Hepatic stellate cell (primary cell): ENCODE data around the gene GRAMD2B.
"Not testable (repeated sequence)": the region's sequence is repeated elsewhere in the genome, so short reads cannot be mapped to it uniquely, and the experiment has no call there.

ENCODE experiments used
- DNase-seq: peaks from one replicate; pipeline ENCODE4 v3.0.0; 2011; ENCODE audit warnings: low spot score

The GRAMD2B gene

DNA sequence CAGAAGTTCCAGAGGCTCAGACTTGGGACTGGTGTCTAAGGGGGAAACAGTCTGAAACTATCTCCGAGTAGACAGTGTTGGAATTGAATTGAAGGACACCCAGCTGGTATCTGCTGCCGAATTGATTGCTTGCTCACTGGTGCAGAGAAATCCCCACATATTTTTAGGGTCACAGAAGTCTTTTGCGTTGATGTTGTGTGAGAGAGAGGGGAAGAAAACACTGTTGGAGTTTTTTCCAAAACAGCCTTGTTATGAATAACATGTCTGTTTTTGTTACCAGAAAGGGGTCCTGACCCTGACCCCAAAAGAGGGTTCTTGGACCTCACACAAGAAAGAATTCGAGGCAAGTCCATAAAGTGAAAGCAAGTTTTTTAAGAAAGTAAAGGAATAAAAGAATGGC, 90.5 kb downstream of the GRAMD2B start:
- no peak for DNase-seq

- peak; percentile 38 for DNase-seq
Observed at GRCh38 chr5:126514131-126514557, 90.9 kb downstream of the GRAMD2B start.

- no peak for DNase-seq
Observed at GRCh38 chr5:126514558-126515141, 91.4 kb downstream of the GRAMD2B start.

DNA sequence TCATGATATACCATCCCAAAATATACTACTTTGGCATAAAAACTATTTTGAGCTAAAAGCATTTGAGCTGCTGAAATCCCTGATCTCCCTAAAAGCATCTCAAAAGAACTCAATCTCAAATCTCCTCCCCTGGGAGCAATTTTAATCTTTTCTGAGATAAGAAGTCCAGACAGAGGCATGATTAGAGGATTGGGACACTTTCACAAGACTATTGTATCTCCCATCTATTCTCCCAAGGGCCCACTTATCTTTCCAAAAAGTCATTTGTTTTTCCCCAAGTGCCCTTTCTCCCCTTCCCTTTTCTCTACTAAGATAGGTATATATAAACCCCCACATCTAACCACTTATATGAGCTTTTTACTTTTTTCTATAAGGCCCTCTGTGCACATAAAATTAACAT, 92.1 kb downstream of the GRAMD2B start:
- DNase-seq, result no peak

GRCh38 chr5:126516133-126516532, 92.9 kb downstream of the GRAMD2B start:
- DNase-seq, result no peak

DNA sequence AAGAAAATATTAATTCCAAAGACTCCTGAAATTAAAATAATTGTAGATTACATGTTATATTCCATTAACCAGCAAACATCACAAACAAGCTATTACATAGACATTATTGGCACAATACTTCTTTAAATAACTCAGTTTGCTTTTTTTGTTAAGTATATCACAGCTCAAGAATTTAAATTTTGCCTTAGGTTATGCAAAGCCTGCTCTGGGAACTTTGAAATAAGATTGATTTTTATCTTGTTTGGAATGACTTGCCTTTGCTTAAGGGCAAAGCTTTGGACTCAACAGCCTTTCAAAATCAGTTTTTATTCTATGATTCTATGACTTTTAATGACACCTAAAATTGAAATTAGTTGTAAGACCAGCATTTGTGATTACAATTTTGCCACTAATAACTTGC, 93.6 kb downstream of the GRAMD2B start:
- no peak for DNase-seq

GRCh38 chr5:126519223-126519622, 96.0 kb downstream of the GRAMD2B start:
- not testable (repeated sequence) for DNase-seq

DNA sequence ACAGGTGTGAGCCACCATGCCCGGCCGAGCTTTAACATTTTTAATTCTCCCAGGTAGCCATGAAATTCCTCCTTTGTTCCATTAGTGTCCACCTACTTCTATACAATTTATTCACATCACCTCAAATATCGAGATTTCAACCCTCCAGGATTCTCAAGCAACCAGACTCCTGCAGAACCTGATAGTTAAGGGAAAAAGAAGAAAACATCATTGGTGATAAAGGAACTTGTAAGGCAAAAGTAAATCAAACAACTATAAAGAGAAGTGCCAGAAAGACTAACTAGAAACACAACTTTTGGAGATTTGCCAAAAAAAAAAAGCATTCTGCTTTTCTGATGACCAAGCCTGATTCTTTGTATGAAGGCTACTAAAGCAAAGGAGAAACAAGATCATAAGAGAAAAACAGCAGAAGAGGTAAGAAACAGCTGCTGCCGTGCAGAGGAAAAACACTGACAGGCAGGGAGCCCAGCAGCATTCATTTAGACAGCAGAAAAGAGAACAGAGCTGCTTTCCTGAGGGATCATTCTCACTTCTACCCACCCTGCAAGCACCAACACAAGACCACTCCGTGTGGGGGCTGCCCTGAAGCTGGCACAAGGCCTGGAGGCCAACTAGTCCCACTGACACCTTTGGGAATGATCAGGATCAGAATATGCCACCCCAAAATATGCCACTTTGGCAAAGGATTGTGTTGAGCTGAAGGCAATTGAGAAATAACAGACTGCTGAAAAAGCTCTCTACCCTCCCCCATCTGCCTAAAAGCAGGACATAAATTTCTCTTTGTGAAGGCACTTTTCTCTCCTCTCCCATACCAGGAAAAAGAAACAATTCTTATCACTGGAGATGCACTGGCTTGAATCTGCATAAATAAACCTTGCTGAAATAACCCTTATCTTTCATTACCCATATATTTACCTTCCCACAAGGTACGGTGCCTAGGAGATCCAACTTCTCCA, 96.7 kb downstream of the GRAMD2B start:
- no peak for DNase-seq

DNA sequence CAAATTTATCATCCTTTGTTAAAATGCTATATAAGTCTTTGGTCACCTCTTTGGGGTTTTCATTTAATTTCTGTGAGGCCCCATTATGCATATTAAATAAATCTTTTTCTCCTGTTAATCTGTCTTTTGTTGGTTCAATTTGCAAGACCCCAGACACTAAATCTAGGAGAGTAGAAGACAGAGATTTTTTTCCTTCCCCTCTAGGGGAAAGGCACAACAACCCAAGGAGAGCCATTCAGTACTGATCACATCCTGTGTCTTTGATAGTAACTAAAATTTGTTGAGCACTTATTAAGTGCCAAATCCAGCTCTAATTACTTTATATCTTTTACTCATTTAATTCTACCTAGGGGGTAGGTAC, 97.4 kb downstream of the GRAMD2B start:
- DNase-seq, result no peak

DNA sequence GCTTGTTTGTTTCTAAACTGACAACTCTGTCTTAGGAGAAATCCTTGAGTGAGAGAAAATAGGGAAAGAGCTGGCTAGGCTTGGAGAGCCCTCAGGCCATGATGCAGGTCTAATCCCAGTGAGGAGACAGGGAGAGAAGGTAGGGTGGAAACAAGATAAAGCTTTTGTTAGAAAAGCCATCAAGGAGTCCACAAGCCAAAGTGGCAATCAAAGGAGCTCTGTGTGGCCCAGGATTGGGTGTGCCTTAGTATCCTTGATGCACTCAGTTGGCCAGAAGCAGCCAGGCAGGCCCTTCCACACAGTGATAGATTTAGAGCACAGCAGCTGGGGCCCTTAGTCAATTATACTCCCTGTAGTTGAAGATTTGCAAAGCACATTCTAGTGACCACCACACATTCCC, 97.9 kb downstream of the GRAMD2B start:
- no peak for DNase-seq

GRCh38 chr5:126523818-126524510, 100.8 kb downstream of the GRAMD2B start:
- no peak for DNase-seq

DNA sequence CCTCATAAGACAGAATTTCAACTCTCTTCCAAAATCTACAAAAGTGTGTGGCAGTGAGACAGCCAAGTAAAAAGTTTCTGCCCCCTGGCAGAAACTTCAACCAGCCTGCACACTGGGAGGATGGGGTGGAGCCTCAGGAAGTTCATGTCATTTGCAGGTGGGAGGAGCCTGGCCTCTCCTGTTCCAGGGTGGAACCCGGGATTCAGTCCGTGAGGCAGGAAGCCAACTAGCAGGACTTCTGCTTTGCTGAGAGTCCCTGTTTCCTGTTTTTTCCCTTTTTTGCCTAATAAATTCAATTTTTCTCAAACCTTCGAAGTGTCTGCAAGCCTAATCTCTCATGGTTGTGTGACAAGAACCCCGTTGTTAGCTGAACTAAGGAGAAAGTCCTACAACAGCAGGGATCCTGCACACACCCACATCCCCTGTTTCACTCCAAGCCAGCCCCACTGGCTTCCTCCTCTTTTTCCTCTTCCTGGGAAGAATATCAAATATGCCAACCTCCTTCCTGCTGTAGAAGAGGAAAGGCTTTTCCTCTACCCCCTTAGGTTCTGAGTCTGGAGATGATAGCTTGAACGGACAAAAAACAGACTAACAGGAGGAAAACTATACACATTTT, 102.5 kb downstream of the GRAMD2B start:
- DNase-seq, result no peak

GRCh38 chr5:126526493-126526892, 103.3 kb downstream of the GRAMD2B start:
- DNase-seq, result no peak

DNA sequence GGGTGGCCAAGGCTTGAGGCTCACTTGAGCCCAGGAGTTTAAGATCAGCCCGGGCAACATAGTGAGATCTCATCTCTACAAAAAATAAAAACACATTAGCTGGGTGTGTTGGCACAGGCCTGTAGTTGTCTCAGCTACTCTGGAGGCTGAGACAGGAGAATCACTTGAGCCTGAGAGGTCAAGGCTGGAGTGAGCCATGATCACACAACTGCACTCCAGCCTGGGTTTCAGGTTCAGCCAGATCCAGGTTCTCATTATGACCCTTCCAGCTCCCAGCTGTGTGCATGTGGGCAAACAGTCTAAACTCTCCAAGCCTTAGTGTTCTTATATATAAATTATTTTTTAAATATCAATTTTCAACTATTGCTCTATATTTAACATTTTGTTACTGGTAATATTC, 103.9 kb downstream of the GRAMD2B start:
- no peak for DNase-seq

DNA sequence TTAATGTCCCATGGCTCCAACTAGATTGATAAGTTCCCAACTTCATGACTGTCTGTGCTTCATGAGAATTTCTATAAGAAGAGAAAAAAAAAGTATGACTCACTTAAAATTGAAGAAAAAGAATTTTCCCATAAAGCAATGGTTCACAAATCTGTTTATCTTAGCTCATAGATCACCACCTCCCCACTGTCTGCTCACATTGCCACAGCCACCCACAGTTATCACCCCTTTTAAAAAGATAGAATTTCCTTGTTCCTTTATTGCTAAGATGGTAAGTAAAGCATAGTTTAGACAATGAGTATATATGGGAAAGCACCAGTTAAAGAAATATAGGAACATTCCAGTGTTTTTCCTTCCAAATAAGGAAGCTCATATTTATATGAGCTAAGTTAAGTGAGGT, 104.7 kb downstream of the GRAMD2B start:
- DNase-seq, result peak; percentile 24

DNA sequence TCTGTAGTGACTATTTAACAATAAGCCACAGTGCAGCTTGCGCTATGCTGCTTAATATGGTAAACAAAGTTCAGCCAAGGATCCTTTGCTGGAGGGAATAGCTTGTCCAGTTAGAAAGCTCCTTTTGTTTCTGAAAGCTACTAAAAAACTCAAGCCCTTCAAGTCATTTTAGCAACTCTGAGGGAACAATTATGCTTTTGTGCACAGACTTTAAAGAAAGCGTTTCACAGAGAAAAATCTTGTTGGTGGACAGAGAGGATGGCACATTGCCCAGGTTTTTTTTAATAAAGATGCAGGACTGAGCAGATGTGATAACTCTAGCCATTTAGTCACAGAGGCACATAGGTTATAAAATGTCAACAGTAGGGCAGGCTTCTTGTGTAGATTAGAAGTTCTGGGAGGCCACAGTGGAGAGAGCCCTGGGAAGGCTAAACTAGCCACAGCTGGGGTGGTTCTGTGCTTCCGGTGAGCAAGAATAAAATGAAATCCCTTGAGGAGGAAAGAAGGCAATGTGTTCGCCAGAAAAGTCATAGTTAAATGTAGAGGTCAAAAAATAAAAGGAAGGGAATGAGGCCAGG, 108.4 kb downstream of the GRAMD2B start:
- DNase-seq, result no peak

DNA sequence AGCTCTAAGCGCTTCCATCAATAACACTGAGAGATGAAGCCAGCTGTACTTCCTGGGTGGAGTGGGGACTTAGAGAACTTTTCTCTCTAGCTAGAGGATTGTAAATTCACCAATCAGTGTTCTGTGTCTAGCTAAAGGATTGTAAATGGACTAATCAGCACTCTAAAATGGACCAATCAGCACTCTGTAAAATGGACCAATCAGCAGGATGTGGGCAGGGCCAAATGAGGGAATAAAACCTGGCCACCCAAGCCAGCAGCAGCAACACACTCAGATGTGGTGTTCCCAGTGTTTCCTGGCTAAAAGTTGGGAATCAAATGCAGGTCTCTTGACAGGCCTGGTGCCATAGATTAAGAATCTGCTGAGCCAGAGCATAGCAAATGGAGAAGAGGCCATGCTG, 111.3 kb downstream of the GRAMD2B start:
- no peak for DNase-seq

GRCh38 chr5:126535856-126536545, 112.8 kb downstream of the GRAMD2B start:
- DNase-seq, result no peak

GRCh38 chr5:126536874-126537273, 113.7 kb downstream of the GRAMD2B start:
- DNase-seq, result no peak

GRCh38 chr5:126538579-126538978, 115.4 kb downstream of the GRAMD2B start:
- DNase-seq, result no peak

- DNase-seq, result no peak
Observed at GRCh38 chr5:126540631-126541030, 117.4 kb downstream of the GRAMD2B start.

DNA sequence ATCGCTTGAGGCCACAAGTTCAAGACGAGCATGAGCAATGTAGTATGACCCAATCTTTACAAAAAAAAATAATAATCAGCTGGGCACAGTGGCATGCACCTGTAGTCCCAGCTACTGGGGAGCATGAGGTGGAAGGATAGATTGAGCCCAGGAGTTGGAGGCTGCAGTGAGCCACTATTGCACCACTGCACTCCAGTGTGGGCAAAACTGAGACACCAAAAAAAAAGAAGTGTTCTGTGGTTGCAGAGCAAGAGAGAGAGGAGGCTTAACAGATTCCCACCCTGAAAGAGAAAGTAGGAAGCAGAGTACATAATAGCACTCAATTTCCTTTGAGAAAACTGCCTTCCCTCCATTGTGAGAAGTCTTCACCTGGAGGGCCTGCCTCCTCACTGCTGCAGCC, 119.2 kb downstream of the GRAMD2B start:
- no peak for DNase-seq
